SH-SY5Y (cell line): ENCODE data around the gene LRRN3.

Source experiments
- GATA2 ChIP-seq: IDR thresholded peaks from 2 replicates; pipeline ENCODE4 v1.6.1; 2011; ENCODE audit warnings: mild to moderate bottlenecking, low read depth, low read length
- GATA3 ChIP-seq: IDR thresholded peaks from 2 replicates; pipeline ENCODE4 v1.6.1; 2011; ENCODE audit warnings: low read depth, mild to moderate bottlenecking, low read length, moderate library complexity

Gene LRRN3

GRCh38 chr7:111067682-111068081 lies 23.2 kb upstream of the LRRN3 start:
- TF ChIP-seq GATA3 (no peak), GATA2 (no peak)

- TF ChIP-seq GATA3 = no peak
Measured at GRCh38 chr7:111068618-111069017, 22.3 kb upstream of the LRRN3 start.

DNA sequence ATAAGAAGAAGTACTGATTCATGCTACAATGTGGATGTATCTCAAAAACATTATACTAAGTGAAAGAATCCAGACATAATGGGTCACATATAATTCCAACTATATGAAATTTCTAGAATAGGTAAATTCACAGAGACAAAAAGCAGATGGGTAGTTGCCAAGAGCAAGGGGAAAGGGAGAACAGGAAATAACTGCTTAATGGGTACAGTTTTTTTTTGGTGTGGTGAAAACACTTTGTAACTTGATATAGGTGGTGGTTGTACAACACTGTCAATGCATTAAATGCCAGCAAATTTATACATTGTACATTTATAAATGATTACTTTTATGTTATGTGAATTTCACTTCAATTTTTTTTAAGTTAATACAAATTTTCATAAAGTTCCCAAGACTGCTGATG lies 19.4 kb upstream of the LRRN3 start:
- TF ChIP-seq GATA3 (no peak), GATA2 (no peak)

DNA sequence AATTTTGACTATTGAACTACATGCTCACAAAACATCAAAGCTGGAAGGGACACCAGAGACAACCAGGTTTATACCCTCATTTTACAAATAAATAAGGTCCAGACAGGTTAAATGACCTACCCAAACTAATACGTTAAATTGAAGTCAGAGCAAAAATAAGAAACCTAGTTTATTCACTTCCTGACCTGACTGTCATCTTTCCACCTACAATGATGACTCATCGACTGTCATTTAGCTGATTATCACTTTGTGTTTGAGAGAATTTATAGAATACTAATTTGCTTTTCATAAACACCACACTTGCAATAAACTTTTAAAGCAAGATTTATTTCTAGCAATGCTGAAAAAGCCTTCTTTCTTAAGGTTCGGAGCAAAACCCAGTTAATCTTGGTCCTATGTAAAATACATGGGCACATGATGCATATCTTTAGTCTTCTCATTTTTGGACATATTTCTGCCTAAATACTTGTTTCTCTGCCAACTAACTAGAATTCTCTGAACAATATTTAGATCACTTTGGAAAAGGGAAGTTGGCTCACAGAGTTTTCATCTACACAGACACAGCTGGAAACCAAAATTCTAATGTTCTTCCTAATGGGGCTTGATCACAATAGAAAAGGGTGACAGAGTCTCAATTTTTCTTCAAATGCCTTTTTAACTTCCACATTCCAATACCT lies 16.7 kb upstream of the LRRN3 start:
- TF ChIP-seq GATA2 (no peak), GATA3 (no peak)

GRCh38 chr7:111074748-111075146 lies 16.2 kb upstream of the LRRN3 start:
- no peak for TF ChIP-seq GATA3
- no peak for TF ChIP-seq GATA2

- TF ChIP-seq GATA2 (no peak), GATA3 (no peak)
Measured at GRCh38 chr7:111075498-111075897, 15.4 kb upstream of the LRRN3 start.

- TF ChIP-seq GATA2 (no peak), GATA3 (no peak)
Measured at GRCh38 chr7:111076205-111076604, 14.7 kb upstream of the LRRN3 start.

DNA sequence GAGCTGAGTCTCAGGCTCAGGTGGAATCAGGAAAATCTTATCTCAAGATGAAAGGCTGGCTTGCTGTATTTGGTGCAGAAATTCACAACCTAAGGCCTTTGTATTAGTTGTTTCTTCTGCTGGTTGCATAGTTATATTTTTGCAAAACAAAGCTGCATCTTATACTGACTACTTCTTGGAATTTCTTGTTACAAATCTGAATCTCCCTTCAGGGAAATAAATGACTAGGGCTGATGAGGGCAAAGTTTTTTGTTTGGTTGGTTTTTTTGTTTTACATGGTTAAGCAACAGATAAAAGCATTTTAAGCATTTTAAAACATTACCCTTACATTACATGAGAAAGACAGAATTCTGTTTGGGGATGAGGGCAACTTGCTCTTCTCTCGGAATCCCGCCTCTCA lies 13.9 kb upstream of the LRRN3 start:
- TF ChIP-seq GATA2 (no peak), GATA3 (no peak)

DNA sequence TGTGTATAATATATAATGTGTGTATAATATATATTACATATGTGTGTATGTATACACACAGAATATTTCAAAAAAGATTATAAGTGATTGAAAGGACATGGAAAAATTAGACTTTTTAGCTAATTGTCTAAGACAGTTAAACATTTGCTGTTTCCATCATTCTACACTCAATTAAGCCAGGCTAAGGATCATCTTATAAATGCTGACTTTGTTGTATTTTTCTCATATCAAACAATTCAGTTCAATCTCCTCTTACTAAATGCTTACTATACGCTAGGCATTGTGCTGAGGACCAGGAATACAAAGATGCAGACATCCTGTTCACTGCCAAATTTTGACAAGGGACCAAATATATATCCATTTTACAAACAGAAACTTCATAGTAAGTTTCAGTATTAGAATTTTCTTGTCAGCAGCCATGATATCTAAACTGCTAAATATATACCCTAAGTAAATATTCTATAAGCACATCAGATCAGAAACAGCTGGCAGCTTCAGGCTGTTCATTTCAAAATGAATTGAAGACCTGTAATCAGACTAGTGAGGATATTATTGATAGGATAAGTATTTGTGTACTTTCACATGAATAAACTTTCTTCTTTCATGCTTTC lies 10.3 kb upstream of the LRRN3 start:
- no peak for TF ChIP-seq GATA3
- no peak for TF ChIP-seq GATA2

DNA sequence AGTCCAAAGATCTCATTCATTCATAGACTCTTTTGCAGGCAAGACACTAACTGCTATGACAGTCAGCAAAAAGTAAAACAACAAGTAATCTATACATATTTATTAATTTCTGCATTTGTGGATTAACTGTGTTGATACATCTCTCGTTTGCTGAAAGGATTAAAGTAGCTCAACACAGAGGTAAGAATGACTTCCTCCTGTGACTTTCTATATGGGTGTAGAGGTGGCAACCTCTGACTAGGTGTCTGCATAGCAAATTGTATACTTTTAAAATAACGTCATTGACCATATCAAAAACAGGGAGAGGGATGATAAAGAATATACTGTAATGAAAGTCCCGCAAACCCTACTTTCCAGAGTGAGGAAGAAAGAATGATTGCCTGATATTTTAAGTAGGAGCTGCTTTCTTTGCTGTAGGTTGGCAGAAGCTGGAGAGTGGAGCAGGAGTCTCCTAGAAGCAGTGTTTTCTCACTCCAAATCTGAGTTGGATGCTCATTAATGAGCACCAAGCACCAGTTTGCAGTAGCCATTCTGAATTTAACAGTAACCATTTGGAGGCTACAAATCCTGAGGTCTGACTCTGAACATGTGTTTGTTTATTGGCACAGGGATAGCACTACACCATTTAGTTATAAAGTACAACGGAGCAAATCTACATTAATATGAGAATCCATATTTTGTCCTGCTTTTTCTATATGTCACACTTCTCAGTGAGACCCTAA lies 9.2 kb upstream of the LRRN3 start:
- TF ChIP-seq GATA3 (no peak), GATA2 (no peak)

GRCh38 chr7:111082351-111082750 lies 8.6 kb upstream of the LRRN3 start:
- TF ChIP-seq GATA2 (no peak), GATA3 (no peak)

DNA sequence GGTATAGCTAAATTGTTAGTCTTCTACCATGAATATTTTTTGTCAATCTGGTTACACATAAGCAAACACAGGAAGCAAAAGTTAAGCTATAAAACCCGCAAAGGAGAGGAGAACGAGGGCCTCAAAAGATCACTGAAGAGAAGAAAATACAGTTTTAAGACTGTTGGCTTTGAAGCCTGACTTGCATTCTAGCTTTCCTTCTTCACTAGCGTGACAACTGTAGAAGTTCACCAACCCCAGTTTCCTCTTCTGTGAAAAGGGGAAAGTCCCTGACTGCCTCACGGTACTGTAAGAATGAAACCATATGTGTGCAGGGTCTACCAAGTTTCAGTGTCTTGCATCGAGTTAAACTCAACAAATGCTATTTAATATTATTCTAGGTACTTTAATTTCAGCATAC lies 7.5 kb upstream of the LRRN3 start:
- TF ChIP-seq GATA2 (no peak), GATA3 (no peak)

DNA sequence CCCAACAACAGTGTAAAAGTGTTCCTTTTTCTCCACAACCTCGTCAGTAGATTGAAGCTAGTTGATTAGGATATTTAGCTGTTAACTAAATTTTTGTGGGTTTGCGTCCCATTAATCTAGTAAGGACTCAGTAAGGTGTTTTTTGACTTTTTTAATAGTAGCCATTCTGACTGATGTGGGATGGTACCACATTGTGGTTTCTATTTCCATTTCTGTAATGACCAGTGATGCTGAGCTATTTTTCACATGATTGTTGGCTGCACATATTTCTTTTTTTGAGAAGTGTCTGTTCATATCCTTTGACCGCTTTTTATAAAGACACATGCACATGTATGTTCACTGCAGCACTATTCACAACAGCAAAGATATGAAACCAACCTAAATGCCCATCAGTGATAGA lies 5.6 kb upstream of the LRRN3 start:
- TF ChIP-seq GATA2 = no peak
- TF ChIP-seq GATA3 = no peak

GRCh38 chr7:111086532-111086931 lies 4.4 kb upstream of the LRRN3 start:
- no peak for TF ChIP-seq GATA2

DNA sequence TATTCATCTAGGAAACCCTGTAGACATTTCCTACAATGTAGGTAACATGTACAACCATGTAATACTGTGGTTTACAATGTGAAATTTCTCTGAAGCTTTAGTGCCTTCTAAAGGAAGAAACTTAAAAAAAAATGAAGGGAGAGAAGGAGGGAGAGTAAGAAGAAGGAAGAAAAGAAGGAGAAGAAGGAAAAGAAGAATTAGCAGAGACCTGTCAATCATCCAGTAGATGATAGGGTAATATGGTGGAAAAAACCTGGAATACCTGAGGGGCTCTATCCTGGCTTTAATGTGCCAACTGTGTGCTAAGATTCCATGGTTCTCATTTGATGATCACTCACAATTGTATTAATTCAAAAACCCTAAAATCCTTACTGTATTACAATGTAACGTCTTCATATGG lies 2.6 kb upstream of the LRRN3 start:
- TF ChIP-seq GATA2 = no peak
- TF ChIP-seq GATA3 = no peak

DNA sequence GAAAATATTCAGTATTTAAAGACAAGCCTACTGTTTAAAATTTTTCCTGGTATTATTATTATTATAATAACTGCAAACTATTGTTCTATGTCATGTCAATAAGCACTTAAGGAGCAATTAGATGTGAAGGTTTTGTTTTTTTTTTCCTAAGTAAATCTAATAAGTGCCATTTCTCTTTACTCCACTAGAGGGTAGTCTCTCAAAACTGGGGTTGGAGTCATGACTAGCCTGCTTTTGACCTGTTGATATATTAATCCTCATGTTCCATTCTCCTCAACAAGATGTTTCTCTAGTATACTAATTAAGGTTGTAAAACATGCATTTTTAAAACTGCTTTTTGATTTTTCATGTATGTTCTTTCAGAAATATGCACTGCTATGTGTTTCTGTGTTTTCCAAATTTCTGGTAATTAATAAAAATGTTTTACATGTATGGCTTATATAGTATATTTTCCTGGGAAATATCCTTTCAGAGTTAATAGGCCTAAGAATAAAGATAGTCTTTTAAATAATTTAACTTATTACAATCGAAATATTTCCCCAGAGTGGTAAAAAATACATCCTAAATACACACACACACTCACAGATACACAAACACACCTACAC lies 1.0 kb upstream of the LRRN3 start:
- TF ChIP-seq GATA2 = no peak
- TF ChIP-seq GATA3 = no peak
